ENCODE measurements around the gene NMRK1.

The NMRK1 gene

GRCh38 chr9:75101004-75101588 lies 13.1 kb upstream of the NMRK1 start:
- no peak for DNase-seq (ENCODE audit: low spot score)

- no peak for DNase-seq (ENCODE audit: low spot score)
Measured at GRCh38 chr9:75096796-75097195, 8.8 kb upstream of the NMRK1 start.

- no peak for DNase-seq (ENCODE audit: low spot score)
Measured at GRCh38 chr9:75092766-75093165, 4.8 kb upstream of the NMRK1 start.

GRCh38 chr9:75090579-75090978 lies 2.6 kb upstream of the NMRK1 start:
- no peak for DNase-seq (ENCODE audit: low spot score)

GRCh38 chr9:75089373-75089766 lies 1.4 kb upstream of the NMRK1 start:
- DNase-seq (ENCODE audit: low spot score), result no peak

- DNase-seq (ENCODE audit: low spot score), result peak; percentile 66
Measured at GRCh38 chr9:75088646-75089372, 854 bp upstream of the NMRK1 start.

- DNase-seq (ENCODE audit: low spot score), result no peak
Measured at GRCh38 chr9:75087289-75087823, 599 bp downstream of the NMRK1 start.

- no peak for DNase-seq (ENCODE audit: low spot score)
Measured at GRCh38 chr9:75086541-75087288, 1.2 kb downstream of the NMRK1 start.

- no peak for DNase-seq (ENCODE audit: low spot score)
Measured at GRCh38 chr9:75085640-75086039, 2.3 kb downstream of the NMRK1 start.

- no peak for DNase-seq (ENCODE audit: low spot score)
Measured at GRCh38 chr9:75084081-75084672, 3.8 kb downstream of the NMRK1 start.

- peak; percentile 71 for DNase-seq (ENCODE audit: low spot score)
Measured at GRCh38 chr9:75083188-75083970, 4.6 kb downstream of the NMRK1 start.

- DNase-seq (ENCODE audit: low spot score), result no peak
Measured at GRCh38 chr9:75081632-75082031, 6.3 kb downstream of the NMRK1 start.

GRCh38 chr9:75072895-75073294 lies 15.1 kb downstream of the NMRK1 start:
- no peak for DNase-seq (ENCODE audit: low spot score)

GRCh38 chr9:75071530-75072122 lies 16.3 kb downstream of the NMRK1 start:
- no peak for DNase-seq (ENCODE audit: low spot score)

- no peak for DNase-seq (ENCODE audit: low spot score)
Measured at GRCh38 chr9:75069171-75069570, 18.8 kb downstream of the NMRK1 start.

- no peak for DNase-seq (ENCODE audit: low spot score)
Measured at GRCh38 chr9:75067894-75068293, 20.1 kb downstream of the NMRK1 start.

- no peak for DNase-seq (ENCODE audit: low spot score)
Measured at GRCh38 chr9:75065510-75065909, 22.4 kb downstream of the NMRK1 start.

GRCh38 chr9:75064307-75065025 lies 23.5 kb downstream of the NMRK1 start:
- no peak for DNase-seq (ENCODE audit: low spot score)

GRCh38 chr9:75063556-75064305 lies 24.2 kb downstream of the NMRK1 start:
- DNase-seq (ENCODE audit: low spot score), result no peak

GRCh38 chr9:75061169-75061568 lies 26.8 kb downstream of the NMRK1 start:
- no peak for DNase-seq (ENCODE audit: low spot score)
